HepG2 (cell line): Measurements from ENCODE around the gene ZG16. TPM values are rescaled to one million over a fixed set of nuclear protein-coding genes. Genes with fewer than 3 reads are reported as not detected.
A peak's percentile ranks its signal among the peaks of the same experiment; 100 is the strongest.

Experiments
- AGO2 ChIP-seq: fragments of 200-400 bp; formaldehyde crosslinking; optimal IDR thresholded peaks from 2 replicates; pipeline ENCODE3; 2017; ENCODE audit warnings: mild to moderate bottlenecking, low read depth, low read length, moderate library complexity
- BORCS8-MEF2B ChIP-seq: sonication (generic); formaldehyde crosslinking; IDR thresholded peaks from 2 replicates; pipeline ENCODE4 v1.8.0; 2022; ENCODE audit warnings: mild to moderate bottlenecking, missing genetic modification reagents
- ETV6 ChIP-seq: sonication (generic); formaldehyde crosslinking; conservative IDR thresholded peaks from 2 replicates; pipeline ENCODE4 v1.4.0; 2020; ENCODE audit warnings: missing genetic modification reagents
- FOSL2 ChIP-seq: sonication (generic); formaldehyde crosslinking; IDR thresholded peaks from 2 replicates; pipeline ENCODE4 v1.4.0; 2020; ENCODE audit warnings: missing genetic modification reagents
- MTA1 ChIP-seq: sonication (generic); formaldehyde crosslinking; IDR thresholded peaks from 2 replicates; pipeline ENCODE4 v1.4.0; 2020; ENCODE audit warnings: missing genetic modification reagents, mild to moderate bottlenecking, borderline replicate concordance
- NCOA2 ChIP-seq: sonication (generic); formaldehyde crosslinking; IDR thresholded peaks from 2 replicates; pipeline ENCODE4 v1.8.0; 2022; ENCODE audit warnings: inconsistent platforms
- POGZ ChIP-seq: sonication (generic); formaldehyde crosslinking; IDR thresholded peaks from 2 replicates; pipeline ENCODE4 v1.4.0; 2020; ENCODE audit warnings: mild to moderate bottlenecking, missing genetic modification reagents
- PRMT3 ChIP-seq: sonication (generic); formaldehyde crosslinking; IDR thresholded peaks from 2 replicates; pipeline ENCODE4 v1.8.1; 2022; ENCODE audit warnings: low read depth, mild to moderate bottlenecking, moderate library complexity, missing genetic modification reagents, borderline replicate concordance
- SMAD9 ChIP-seq: sonication (generic); formaldehyde crosslinking; IDR thresholded peaks from 2 replicates; pipeline ENCODE4 v1.5.1; 2020; ENCODE audit warnings: mild to moderate bottlenecking, missing genetic modification reagents
- TCF7L2 ChIP-seq: IDR thresholded peaks from 2 replicates; pipeline ENCODE4 v1.6.1; 2011; ENCODE audit warnings: mild to moderate bottlenecking, low read depth, low read length, moderate library complexity
- TEAD3 ChIP-seq: optimal IDR thresholded peaks from 2 replicates; pipeline ENCODE3; 2016; ENCODE audit warnings: borderline replicate concordance
- ZFP36 ChIP-seq: fragments of 150-350 bp; IDR thresholded peaks from 2 replicates; pipeline ENCODE4 v1.6.1; 2018; ENCODE audit warnings: borderline replicate concordance, low read length, low read depth; ENCODE audit not compliant: partially characterized antibody
- ZNF101 ChIP-seq: sonication (generic); formaldehyde crosslinking; IDR thresholded peaks from 2 replicates; pipeline ENCODE4 v1.4.0; 2020; ENCODE audit warnings: mild to moderate bottlenecking, low read depth, missing genetic modification reagents, borderline replicate concordance
- ZNF160 ChIP-seq: sonication (generic); formaldehyde crosslinking; IDR thresholded peaks from 2 replicates; pipeline ENCODE4 v1.8.0; 2022; ENCODE audit warnings: mild to moderate bottlenecking, inconsistent platforms, missing genetic modification reagents
- ZNF253 ChIP-seq: sonication (generic); formaldehyde crosslinking; IDR thresholded peaks from 2 replicates; pipeline ENCODE4 v1.8.0; 2022; ENCODE audit warnings: mild to moderate bottlenecking, missing genetic modification reagents, borderline replicate concordance
- ZNF331 ChIP-seq: sonication (generic); formaldehyde crosslinking; IDR thresholded peaks from 2 replicates; pipeline ENCODE4 v1.4.0; 2020; ENCODE audit warnings: missing genetic modification reagents
- ZNF572 ChIP-seq: sonication (generic); formaldehyde crosslinking; IDR thresholded peaks from 2 replicates; pipeline ENCODE4 v1.5.1; 2020; ENCODE audit warnings: mild to moderate bottlenecking, missing genetic modification reagents
- polyA plus RNA-seq, 8 experiments: library from polyadenylated mRNA; depleted of rRNA in 3 of 8; stranded (reverse) in 7 of 8; unstranded in 1 of 8; fragments of >200 nt; fragmentation: Illumina TruSeq in 4 of 8; extraction: Trizol in 4 of 8; gene quantifications; 2 replicates each; pipeline versions ENCODE4 v1.2.1 to v1.2.3, GENCODE V29; 2011 to 2016; ENCODE audit warnings: low read depth in 4 of 8, missing spikeins in 1 of 8, mixed read lengths in 1 of 8; ENCODE audit not compliant: insufficient read depth in 1 of 8
- total RNA-seq, 5 experiments: library from RNA; depleted of rRNA; stranded (reverse); fragments of >200 nt; fragmentation: Illumina TruSeq; extraction: Trizol; gene quantifications; 2 replicates each; pipeline ENCODE4 v1.2.3, GENCODE V29; 2016; ENCODE audit warnings: low read depth in 1 of 5
- TF ChIP-seq, protein P1 (sequence below): sonication (generic); formaldehyde crosslinking; IDR thresholded peaks from 2 replicates; pipeline ENCODE4 v1.5.0; 2020; ENCODE audit warnings: missing genetic modification reagents, mild to moderate bottlenecking, borderline replicate concordance
- TF ChIP-seq, protein P2 (sequence below): sonication (generic); formaldehyde crosslinking; IDR thresholded peaks from 2 replicates; pipeline ENCODE4 v1.5.1; 2020; ENCODE audit warnings: mild to moderate bottlenecking, missing genetic modification reagents, moderate library complexity
- TF ChIP-seq, protein P3 (sequence below): sonication (generic); formaldehyde crosslinking; IDR thresholded peaks from 2 replicates; pipeline ENCODE4 v1.4.0; 2020; ENCODE audit warnings: missing genetic modification reagents
- TF ChIP-seq, protein P4 (sequence below): sonication (generic); formaldehyde crosslinking; IDR thresholded peaks from 2 replicates; pipeline ENCODE4 v1.5.0; 2020; ENCODE audit warnings: mild to moderate bottlenecking, missing genetic modification reagents

ZG16 gene
- total and polyA plus RNA-seq, 2 of the 13 experiments (the other 11 are each of a cell fraction or from before 2014, with no cell fraction given): 0.04 to 0.07 TPM

DNA sequence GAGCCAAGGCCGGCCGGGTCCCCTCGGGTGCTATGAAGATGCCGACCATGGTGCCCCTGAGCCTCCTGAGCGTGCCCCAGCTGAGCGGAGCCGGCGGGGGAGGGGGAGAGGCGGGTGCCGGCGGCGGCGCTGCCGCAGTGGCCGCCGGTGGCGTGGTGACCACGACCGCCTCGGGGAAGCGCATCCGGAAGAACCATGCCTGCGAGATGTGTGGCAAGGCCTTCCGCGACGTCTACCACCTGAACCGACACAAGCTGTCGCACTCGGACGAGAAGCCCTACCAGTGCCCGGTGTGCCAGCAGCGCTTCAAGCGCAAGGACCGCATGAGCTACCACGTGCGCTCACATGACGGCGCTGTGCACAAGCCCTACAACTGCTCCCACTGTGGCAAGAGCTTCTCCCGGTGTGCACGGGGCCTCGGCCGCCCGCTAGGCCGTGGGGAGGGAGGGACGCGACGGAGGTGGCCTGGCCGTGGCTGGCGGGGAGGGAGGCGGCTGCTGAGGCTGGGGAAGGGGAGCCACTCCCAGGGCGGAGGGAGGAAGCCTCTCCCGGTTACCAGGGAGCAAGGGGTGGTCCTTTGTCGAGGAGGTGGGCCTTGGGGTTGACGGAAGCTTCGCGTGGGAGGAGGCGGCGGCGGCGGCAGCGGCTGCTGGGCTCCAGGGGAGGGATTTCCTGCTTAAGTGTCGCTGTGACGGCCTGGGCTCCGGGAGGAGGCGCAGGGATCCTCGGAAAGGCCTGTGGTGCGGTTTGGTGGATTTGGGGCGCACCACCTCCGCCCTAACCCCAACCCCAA is 29.6 kb downstream of the ZG16 start (continued):
- TF ChIP-seq, protein P1, sequence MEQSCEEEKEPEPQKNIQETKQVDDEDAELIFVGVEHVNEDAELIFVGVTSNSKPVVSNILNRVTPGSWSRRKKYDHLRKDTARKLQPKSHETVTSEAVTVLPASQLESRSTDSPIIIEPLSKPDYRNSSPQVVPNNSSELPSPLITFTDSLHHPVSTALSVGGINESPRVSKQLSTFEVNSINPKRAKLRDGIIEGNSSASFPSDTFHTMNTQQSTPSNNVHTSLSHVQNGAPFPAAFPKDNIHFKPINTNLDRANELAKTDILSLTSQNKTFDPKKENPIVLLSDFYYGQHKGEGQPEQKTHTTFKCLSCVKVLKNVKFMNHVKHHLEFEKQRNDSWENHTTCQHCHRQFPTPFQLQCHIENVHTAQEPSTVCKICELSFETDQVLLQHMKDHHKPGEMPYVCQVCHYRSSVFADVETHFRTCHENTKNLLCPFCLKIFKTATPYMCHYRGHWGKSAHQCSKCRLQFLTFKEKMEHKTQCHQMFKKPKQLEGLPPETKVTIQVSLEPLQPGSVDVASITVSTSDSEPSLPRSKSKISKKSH (CRISPR knock-in tag): peak; percentile 100
- TF ChIP-seq SMAD9 (CRISPR knock-in tag) (peak; percentile 93), NCOA2 (CRISPR knock-in tag) (peak; percentile 68; the same call in 1 of the 2 replicates), POGZ (peak; percentile 75), ZNF160 (CRISPR knock-in tag) (peak; percentile 96), ZNF253 (CRISPR knock-in tag) (peak; percentile 99), AGO2 (peak; percentile 99), BORCS8-MEF2B (CRISPR knock-in tag) (peak; percentile 100), ZNF331 (CRISPR knock-in tag) (peak; percentile 84), FOSL2 (CRISPR knock-in tag) (peak; percentile 65), MTA1 (peak; percentile 99), TEAD3 (CRISPR knock-in tag) (peak; percentile 78), ZNF101 (peak; percentile 96; the same call in 1 of the 2 replicates), ZNF572 (CRISPR knock-in tag) (peak; percentile 88), ZFP36 (no peak), TCF7L2 (no peak), ETV6 (CRISPR knock-in tag) (0 out of 2 replicates have a peak, but pooled peaks have one; percentile 18), PRMT3 (CRISPR knock-in tag) (peak; percentile 95)
- TF ChIP-seq, protein P2, sequence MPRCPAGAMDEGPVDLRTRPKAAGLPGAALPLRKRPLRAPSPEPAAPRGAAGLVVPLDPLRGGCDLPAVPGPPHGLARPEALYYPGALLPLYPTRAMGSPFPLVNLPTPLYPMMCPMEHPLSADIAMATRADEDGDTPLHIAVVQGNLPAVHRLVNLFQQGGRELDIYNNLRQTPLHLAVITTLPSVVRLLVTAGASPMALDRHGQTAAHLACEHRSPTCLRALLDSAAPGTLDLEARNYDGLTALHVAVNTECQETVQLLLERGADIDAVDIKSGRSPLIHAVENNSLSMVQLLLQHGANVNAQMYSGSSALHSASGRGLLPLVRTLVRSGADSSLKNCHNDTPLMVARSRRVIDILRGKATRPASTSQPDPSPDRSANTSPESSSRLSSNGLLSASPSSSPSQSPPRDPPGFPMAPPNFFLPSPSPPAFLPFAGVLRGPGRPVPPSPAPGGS: peak; percentile 98
- TF ChIP-seq, protein P3, sequence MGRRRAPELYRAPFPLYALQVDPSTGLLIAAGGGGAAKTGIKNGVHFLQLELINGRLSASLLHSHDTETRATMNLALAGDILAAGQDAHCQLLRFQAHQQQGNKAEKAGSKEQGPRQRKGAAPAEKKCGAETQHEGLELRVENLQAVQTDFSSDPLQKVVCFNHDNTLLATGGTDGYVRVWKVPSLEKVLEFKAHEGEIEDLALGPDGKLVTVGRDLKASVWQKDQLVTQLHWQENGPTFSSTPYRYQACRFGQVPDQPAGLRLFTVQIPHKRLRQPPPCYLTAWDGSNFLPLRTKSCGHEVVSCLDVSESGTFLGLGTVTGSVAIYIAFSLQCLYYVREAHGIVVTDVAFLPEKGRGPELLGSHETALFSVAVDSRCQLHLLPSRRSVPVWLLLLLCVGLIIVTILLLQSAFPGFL (CRISPR knock-in tag): 0 out of 2 replicates have a peak, but pooled peaks have one; percentile 62
- TF ChIP-seq, protein P4, sequence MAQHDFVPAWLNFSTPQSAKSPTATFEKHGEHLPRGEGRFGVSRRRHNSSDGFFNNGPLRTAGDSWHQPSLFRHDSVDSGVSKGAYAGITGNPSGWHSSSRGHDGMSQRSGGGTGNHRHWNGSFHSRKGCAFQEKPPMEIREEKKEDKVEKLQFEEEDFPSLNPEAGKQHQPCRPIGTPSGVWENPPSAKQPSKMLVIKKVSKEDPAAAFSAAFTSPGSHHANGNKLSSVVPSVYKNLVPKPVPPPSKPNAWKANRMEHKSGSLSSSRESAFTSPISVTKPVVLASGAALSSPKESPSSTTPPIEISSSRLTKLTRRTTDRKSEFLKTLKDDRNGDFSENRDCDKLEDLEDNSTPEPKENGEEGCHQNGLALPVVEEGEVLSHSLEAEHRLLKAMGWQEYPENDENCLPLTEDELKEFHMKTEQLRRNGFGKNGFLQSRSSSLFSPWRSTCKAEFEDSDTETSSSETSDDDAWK: no peak
